GM12865 (cell line): ENCODE measurements around the gene MAP3K12.
"Not testable (repeated sequence)": the region's sequence is repeated elsewhere in the genome, so short reads cannot be mapped to it uniquely, and the experiment has no call there.

Experiments used
- DNase-seq: peaks from one replicate; pipeline ENCODE4 v3.0.0; 2010; ENCODE audit warnings: low read depth
- H3K4me3 ChIP-seq: 2 replicates; pipeline ENCODE4 v1.5.1; 2011; ENCODE audit warnings: mild to moderate bottlenecking, low read depth, low read length, control low read depth
- TF ChIP-seq, protein P1 (sequence below): IDR thresholded peaks from 2 replicates; pipeline ENCODE4 v1.5.1; 2011; ENCODE audit warnings: low read length, control low read depth, low read depth, inconsistent platforms; ENCODE audit not compliant: insufficient read depth; ENCODE audit errors: missing control alignments

The MAP3K12 gene, protein sequence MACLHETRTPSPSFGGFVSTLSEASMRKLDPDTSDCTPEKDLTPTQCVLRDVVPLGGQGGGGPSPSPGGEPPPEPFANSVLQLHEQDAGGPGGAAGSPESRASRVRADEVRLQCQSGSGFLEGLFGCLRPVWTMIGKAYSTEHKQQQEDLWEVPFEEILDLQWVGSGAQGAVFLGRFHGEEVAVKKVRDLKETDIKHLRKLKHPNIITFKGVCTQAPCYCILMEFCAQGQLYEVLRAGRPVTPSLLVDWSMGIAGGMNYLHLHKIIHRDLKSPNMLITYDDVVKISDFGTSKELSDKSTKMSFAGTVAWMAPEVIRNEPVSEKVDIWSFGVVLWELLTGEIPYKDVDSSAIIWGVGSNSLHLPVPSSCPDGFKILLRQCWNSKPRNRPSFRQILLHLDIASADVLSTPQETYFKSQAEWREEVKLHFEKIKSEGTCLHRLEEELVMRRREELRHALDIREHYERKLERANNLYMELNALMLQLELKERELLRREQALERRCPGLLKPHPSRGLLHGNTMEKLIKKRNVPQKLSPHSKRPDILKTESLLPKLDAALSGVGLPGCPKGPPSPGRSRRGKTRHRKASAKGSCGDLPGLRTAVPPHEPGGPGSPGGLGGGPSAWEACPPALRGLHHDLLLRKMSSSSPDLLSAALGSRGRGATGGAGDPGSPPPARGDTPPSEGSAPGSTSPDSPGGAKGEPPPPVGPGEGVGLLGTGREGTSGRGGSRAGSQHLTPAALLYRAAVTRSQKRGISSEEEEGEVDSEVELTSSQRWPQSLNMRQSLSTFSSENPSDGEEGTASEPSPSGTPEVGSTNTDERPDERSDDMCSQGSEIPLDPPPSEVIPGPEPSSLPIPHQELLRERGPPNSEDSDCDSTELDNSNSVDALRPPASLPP

DNA sequence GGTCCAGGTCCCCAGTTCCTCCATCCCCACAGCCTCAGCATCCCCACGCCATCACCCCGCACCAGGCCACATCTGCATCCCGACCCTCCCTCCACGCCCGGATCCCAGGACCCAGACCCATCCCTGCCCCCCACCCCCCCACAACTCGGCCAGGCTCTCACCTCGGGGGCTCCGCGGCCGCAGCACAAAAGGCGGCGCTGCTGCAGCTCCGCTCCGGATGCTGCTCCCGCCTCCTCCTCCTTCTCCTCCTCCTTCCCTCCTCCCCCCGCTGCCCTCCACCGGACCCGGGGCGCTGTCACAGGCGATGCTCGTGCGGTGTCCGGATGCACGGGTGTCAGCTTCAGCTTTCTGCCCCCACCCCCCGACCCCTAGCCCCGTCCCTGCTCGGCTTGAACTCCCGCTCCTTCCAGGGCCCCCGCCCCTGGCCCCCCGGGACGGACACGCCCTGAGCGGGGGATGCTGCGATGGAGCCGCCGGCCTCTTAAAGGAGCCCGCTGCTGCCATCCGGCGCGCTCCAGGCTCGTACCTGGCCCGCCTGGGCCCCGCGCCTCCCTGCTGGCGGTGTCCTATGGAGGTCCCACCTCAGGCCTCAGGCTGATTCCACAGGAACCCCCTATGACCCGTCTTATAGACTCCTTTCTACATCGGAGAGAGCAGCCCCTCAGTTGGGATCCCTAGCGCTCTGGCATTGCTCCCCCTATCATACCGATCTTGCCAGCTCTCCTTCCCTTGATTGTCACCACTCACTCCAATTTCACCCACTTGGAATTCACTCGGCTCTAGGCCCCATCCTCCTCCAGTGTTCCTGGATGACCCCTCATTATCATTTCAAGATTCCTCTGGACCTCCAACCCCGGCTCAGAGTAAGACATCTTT lies at the start of gene MAP3K12:
MAP3K12 (minus strand) TSS at position 193 of the 876 bp plus-strand sequence. CDS start 12,067 bp downstream, outside the sequence.
- TF ChIP-seq, protein P1, sequence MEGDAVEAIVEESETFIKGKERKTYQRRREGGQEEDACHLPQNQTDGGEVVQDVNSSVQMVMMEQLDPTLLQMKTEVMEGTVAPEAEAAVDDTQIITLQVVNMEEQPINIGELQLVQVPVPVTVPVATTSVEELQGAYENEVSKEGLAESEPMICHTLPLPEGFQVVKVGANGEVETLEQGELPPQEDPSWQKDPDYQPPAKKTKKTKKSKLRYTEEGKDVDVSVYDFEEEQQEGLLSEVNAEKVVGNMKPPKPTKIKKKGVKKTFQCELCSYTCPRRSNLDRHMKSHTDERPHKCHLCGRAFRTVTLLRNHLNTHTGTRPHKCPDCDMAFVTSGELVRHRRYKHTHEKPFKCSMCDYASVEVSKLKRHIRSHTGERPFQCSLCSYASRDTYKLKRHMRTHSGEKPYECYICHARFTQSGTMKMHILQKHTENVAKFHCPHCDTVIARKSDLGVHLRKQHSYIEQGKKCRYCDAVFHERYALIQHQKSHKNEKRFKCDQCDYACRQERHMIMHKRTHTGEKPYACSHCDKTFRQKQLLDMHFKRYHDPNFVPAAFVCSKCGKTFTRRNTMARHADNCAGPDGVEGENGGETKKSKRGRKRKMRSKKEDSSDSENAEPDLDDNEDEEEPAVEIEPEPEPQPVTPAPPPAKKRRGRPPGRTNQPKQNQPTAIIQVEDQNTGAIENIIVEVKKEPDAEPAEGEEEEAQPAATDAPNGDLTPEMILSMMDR = no peak
- peak; percentile 68 for DNase-seq
- H3K4me3 ChIP-seq = peak within 1 kb of the TSS; percentile 66

DNA sequence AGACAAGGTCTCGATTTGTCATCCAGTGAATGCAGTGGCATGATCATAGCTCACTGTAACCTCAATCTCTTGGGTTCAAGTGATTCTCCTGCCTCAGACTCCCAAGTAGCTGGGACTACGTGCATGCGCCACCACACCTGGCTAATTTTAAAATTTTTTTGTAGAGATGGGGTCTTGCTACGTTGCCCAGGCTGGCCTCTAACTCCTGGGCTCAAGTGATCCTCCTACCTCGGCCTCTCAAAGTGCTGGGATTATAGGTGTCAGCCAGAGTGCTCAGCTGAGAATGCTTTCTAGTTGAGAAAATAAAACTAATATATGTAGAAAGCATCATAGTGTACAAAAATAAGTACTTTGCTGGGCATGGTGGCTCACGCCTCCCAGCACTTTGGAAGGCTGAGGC lies 49.1 kb upstream of the MAP3K12 start:
- DNase-seq, H3K4me3 ChIP-seq: not testable (repeated sequence)

DNA sequence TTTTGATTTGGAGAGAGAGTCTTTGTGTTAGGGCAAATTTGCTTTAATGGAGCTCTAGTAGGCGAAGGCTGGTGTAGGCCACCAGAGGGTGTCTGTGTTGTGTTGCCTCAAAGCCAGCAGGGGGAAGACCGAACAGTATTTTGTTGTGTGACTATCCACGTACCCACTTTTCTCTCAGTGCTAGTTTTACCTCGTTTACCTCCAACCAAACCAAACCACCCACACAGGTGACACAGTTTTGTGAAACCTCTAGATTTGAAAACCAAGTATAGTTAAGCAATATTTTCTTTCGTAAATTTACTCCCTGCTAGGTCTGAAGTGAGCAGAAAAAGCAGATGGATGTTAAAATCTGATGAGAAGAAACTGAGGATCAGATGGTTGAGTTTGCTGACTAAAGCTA lies 44.3 kb upstream of the MAP3K12 start:
- H3K4me3 ChIP-seq = no peak overlapping the region
- TF ChIP-seq, protein P1 = peak; percentile 91
- peak; percentile 81 for DNase-seq

DNA sequence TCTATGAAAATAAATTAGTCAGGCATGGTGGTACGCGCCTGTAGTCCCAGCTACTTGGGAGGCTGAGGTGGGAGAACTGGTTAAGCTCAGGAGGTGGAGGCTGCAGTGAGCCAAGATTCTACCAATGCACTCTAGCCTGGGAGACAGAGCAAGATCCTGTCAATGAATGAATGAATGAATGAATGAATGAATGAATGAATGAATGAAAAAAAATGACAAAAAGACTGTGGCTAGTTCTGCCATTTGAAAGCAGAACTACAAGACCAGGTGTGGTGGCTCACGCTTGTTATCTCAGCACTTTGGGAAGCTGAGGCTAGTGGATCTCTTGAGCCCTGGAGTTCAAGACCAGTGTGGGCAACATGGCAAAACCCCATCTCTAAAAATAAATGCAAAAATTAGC lies 40.3 kb upstream of the MAP3K12 start:
- DNase-seq = no peak
- TF ChIP-seq, protein P1 = no peak
- H3K4me3 ChIP-seq = no peak overlapping the region

DNA sequence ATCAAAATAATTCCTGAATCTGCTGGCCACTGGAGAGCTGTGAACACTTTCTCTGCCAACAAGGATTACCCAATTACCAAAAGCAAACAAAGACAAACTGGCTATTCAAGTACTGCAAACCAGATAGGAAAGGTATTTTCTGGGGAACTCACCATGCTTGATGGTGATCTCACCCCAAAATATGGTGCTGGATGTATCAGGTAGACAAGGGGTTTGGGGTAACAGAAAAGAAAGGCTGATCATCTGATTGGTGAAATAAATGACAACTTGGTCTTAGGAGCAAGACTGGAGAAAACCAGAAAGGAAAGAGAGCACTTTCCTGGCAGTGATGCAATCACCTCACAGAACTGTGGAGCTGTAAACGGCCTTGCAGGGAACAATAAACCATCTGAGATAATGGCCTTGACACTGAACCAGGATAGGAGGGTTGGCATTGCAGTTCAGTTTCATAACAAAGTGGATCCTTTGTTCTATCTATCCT lies 39.0 kb upstream of the MAP3K12 start:
- DNase-seq = no peak
- TF ChIP-seq, protein P1 = no peak
- H3K4me3 ChIP-seq = no peak overlapping the region

DNA sequence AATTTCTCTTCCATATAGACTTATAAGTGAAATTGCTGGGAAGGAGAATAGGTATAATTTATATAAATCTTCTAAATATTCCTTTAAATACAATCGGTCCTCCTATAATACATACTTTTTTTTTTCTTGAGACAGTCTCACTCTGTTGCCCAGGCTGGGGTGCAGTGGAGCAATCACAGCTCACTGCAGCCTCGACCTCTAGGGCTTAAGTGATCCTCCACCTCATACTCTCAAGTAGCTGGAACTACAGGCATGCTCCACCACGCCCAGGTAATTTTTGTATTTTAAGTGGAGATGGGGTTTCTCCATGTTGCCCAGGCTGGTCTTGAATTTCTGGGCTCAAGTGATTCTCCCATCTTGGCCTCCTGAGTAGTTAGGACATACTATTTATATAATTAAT lies 37.7 kb upstream of the MAP3K12 start:
- H3K4me3 ChIP-seq = no peak overlapping the region
- DNase-seq = no peak
- TF ChIP-seq, protein P1 = no peak
